Trophoblast cell (in vitro differentiated cells and primary cell): ENCODE data around the gene RSPO4.
A peak's percentile ranks its signal among the peaks of the same experiment; 100 is the strongest.

Experiments used
- DNase-seq, 2 donors: peaks; one replicate each; pipeline ENCODE4 v3.0.0-alpha.2; 2016
- H2AFZ ChIP-seq: 2 replicates; pipeline ENCODE4 v1.6.1; 2013; ENCODE audit warnings: low read length, moderate library complexity, mild to moderate bottlenecking; ENCODE audit not compliant: insufficient read depth, poor library complexity
- H2AK5ac ChIP-seq: 2 replicates; pipeline ENCODE4 v1.6.1; 2013; ENCODE audit warnings: mild to moderate bottlenecking, low read length
- H2BK120ac ChIP-seq: 2 replicates; pipeline ENCODE4 v1.6.1; 2013; ENCODE audit warnings: low read length, mild to moderate bottlenecking, moderate library complexity; ENCODE audit not compliant: insufficient read depth, poor library complexity
- H2BK12ac ChIP-seq: 2 replicates; pipeline ENCODE4 v1.6.1; 2013; ENCODE audit warnings: mild to moderate bottlenecking, low read length, moderate library complexity
- H2BK5ac ChIP-seq: 2 replicates; pipeline ENCODE4 v1.6.1; 2013; ENCODE audit warnings: low read length, low read depth, moderate library complexity, mild to moderate bottlenecking; ENCODE audit not compliant: poor library complexity
- H3K14ac ChIP-seq: 2 replicates; pipeline ENCODE4 v1.6.1; 2013; ENCODE audit warnings: mild to moderate bottlenecking, low read length
- H3K18ac ChIP-seq: 2 replicates; pipeline ENCODE4 v1.6.1; 2013; ENCODE audit warnings: mild to moderate bottlenecking, low read length
- H3K23ac ChIP-seq: 2 replicates; pipeline ENCODE4 v1.6.1; 2013; ENCODE audit warnings: low read length
- H3K27ac ChIP-seq: 2 replicates; pipeline ENCODE4 v1.5.1; 2013; ENCODE audit warnings: low read depth, mild to moderate bottlenecking, inconsistent platforms, low read length, moderate library complexity
- H3K27me3 ChIP-seq: 2 replicates; pipeline ENCODE4 v1.6.1; 2013; ENCODE audit warnings: inconsistent platforms, mild to moderate bottlenecking, low read length, moderate library complexity; ENCODE audit not compliant: insufficient read depth
- H3K36me3 ChIP-seq, 2 experiments: 1 replicate in 1 of 2; 2 replicates in 1 of 2; pipeline ENCODE4 v1.6.1; 2013; ENCODE audit warnings: low read length in 2 of 2, mild to moderate bottlenecking in 2 of 2, moderate library complexity in 1 of 2; ENCODE audit not compliant: insufficient read depth in 2 of 2, control insufficient read depth in 1 of 2
- H3K4ac ChIP-seq: 2 replicates; pipeline ENCODE4 v1.6.1; 2013; ENCODE audit warnings: low read depth, mild to moderate bottlenecking, low read length, moderate library complexity
- H3K4me1 ChIP-seq, 2 experiments: 1 replicate in 1 of 2; 2 replicates in 1 of 2; pipeline ENCODE4 v1.6.1; 2013; ENCODE audit warnings: low read length in 2 of 2, mild to moderate bottlenecking in 2 of 2, moderate library complexity in 1 of 2; ENCODE audit not compliant: insufficient read depth in 2 of 2, control insufficient read depth in 1 of 2
- H3K4me2 ChIP-seq: 2 replicates; pipeline ENCODE4 v1.6.1; 2013; ENCODE audit warnings: inconsistent platforms, mild to moderate bottlenecking, low read length, moderate library complexity
- H3K4me3 ChIP-seq: 2 replicates; pipeline ENCODE4 v1.5.1; 2013; ENCODE audit warnings: mild to moderate bottlenecking, low read depth, low read length, inconsistent platforms
- H3K79me1 ChIP-seq: one replicate; pipeline ENCODE4 v1.6.1; 2013; ENCODE audit warnings: low read length
- H3K79me2 ChIP-seq: 2 replicates; pipeline ENCODE4 v1.6.1; 2013; ENCODE audit warnings: low read length, mild to moderate bottlenecking; ENCODE audit not compliant: control insufficient read depth, insufficient read depth, poor library complexity
- H3K9ac ChIP-seq: 2 replicates; pipeline ENCODE4 v1.6.1; 2013; ENCODE audit warnings: mild to moderate bottlenecking, low read length
- H3K9me3 ChIP-seq: 2 replicates; pipeline ENCODE4 v1.6.1; 2013; ENCODE audit warnings: low read depth, mild to moderate bottlenecking, control low read depth, inconsistent platforms, low read length; ENCODE audit not compliant: insufficient read depth
- H4K12ac ChIP-seq: 2 replicates; pipeline ENCODE4 v1.6.1; 2013; ENCODE audit warnings: low read depth, mild to moderate bottlenecking, low read length, moderate library complexity
- H4K8ac ChIP-seq: 2 replicates; pipeline ENCODE4 v1.6.1; 2013; ENCODE audit warnings: low read depth, mild to moderate bottlenecking, low read length, moderate library complexity
- H4K91ac ChIP-seq: one replicate; pipeline ENCODE4 v1.6.1; 2013; ENCODE audit warnings: low read depth, mild to moderate bottlenecking, low read length, moderate library complexity
- WGBS: extraction: QIAGEN DNeasy Blood & Tissue Kit; methylation state at CpG from one replicate; pipeline ENCODE4 v1.1.7; 2013; ENCODE audit warnings: missing lambda C conversion rate; ENCODE audit not compliant: insufficient read length, insufficient coverage; ENCODE audit errors: extremely low coverage; 5-methylcytosine and 5-hydroxymethylcytosine counted together

RSPO4 gene

GRCh38 chr20:971346-971745, 30.8 kb downstream of the RSPO4 start:
- Histone ChIP-seq H4K12ac (no peak overlapping the region), H3K79me1 (no peaks in the 10 kb centered on the region), H4K91ac (no peak overlapping the region), H3K23ac (no peak overlapping the region), H3K4me3 (no peak overlapping the region), H3K4me2 (no peak overlapping the region), H3K27ac (no peak overlapping the region), H3K79me2 (no peaks in the 10 kb centered on the region), H3K14ac (no peak overlapping the region), H2AK5ac (no peak overlapping the region), H3K4ac (no peak overlapping the region), H4K8ac (no peak overlapping the region), H3K4me1 (peaks cover 0 to 7% of the 10 kb centered on the region in 2 experiments), H2BK12ac (no peak overlapping the region), H2AFZ (no peak overlapping the region), H3K27me3 (no peaks in the 10 kb centered on the region), H3K9me3 (peaks cover 5% of the 10 kb centered on the region), H3K18ac (no peak overlapping the region), H2BK5ac (no peak overlapping the region), H3K9ac (no peak overlapping the region), H3K36me3 (no peaks in the 10 kb centered on the region), H2BK120ac (no peak overlapping the region)
- DNase-seq = no peak
- WGBS = no CpG with 5 or more reads among the region's 2 CpGs

- Histone ChIP-seq H3K27me3 (no peaks in the 10 kb centered on the region), H2AK5ac (no peak overlapping the region), H3K36me3 (no peaks in the 10 kb centered on the region), H3K79me1 (no peaks in the 10 kb centered on the region), H3K4ac (no peak overlapping the region), H4K12ac (no peak overlapping the region), H3K9me3 (peaks cover 5% of the 10 kb centered on the region), H3K79me2 (no peaks in the 10 kb centered on the region), H2AFZ (no peak overlapping the region), H3K23ac (no peak overlapping the region), H4K91ac (no peak overlapping the region), H3K4me3 (no peak overlapping the region), H3K4me2 (no peak overlapping the region), H3K9ac (no peak overlapping the region), H2BK5ac (no peak overlapping the region), H2BK12ac (no peak overlapping the region), H3K14ac (no peak overlapping the region), H3K18ac (no peak overlapping the region), H4K8ac (no peak overlapping the region), H3K4me1 (peaks cover 0 to 7% of the 10 kb centered on the region in 2 experiments), H2BK120ac (no peak overlapping the region), H3K27ac (no peak overlapping the region)
- no peak for DNase-seq
- no CpG with 5 or more reads among the region's 4 CpGs for WGBS
These were observed 32.2 kb downstream of the RSPO4 start for GRCh38 chr20:969868-970267.

GRCh38 chr20:967796-968742, 34.0 kb downstream of the RSPO4 start:
- Histone ChIP-seq H3K4ac (no peak overlapping the region), H4K8ac (no peak overlapping the region), H3K27ac (no peak overlapping the region), H3K18ac (no peak overlapping the region), H3K23ac (no peak overlapping the region), H3K9ac (no peak overlapping the region), H2BK12ac (no peak overlapping the region), H4K12ac (no peak overlapping the region), H4K91ac (no peak overlapping the region), H3K79me2 (no peaks in the 10 kb centered on the region), H2AK5ac (no peak overlapping the region), H2BK5ac (no peak overlapping the region), H3K4me1 (peaks cover 0 to 3% of the 10 kb centered on the region in 2 experiments), H3K4me3 (no peak overlapping the region), H3K36me3 (no peaks in the 10 kb centered on the region), H2AFZ (no peak overlapping the region), H3K79me1 (no peaks in the 10 kb centered on the region), H3K14ac (no peak overlapping the region), H2BK120ac (no peak overlapping the region), H3K4me2 (no peak overlapping the region), H3K9me3 (peaks cover 2% of the 10 kb centered on the region), H3K27me3 (no peaks in the 10 kb centered on the region)
- peak; percentile 62 to 88 for DNase-seq
- WGBS = no CpG with 5 or more reads among the region's 16 CpGs

GRCh38 chr20:965956-966355, 36.2 kb downstream of the RSPO4 start:
- Histone ChIP-seq H2AFZ (no peak overlapping the region), H3K14ac (no peak overlapping the region), H3K23ac (no peak overlapping the region), H3K4ac (no peak overlapping the region), H4K8ac (no peak overlapping the region), H4K12ac (no peak overlapping the region), H3K79me2 (no peaks in the 10 kb centered on the region), H3K4me1 (peaks cover 0 to 3% of the 10 kb centered on the region in 2 experiments), H3K4me2 (no peak overlapping the region), H2AK5ac (no peak overlapping the region), H3K9me3 (peaks cover 3% of the 10 kb centered on the region), H3K27me3 (no peaks in the 10 kb centered on the region), H2BK5ac (no peak overlapping the region), H3K4me3 (no peak overlapping the region), H2BK120ac (no peak overlapping the region), H3K18ac (no peak overlapping the region), H3K9ac (no peak overlapping the region), H3K27ac (no peak overlapping the region), H2BK12ac (no peak overlapping the region), H3K36me3 (no peaks in the 10 kb centered on the region), H3K79me1 (no peaks in the 10 kb centered on the region), H4K91ac (no peak overlapping the region)
- WGBS = no CpG with 5 or more reads among the region's 9 CpGs
- DNase-seq = no peak
